Fibroblast of skin of back (primary cell): ENCODE measurements around the gene NOSTRIN.

ENCODE experiments used
- DNase-seq: peaks from one replicate; pipeline ENCODE4 v3.0.0-alpha.2; 2013

The NOSTRIN gene

GRCh38 chr2:168889635-168890005, 87.2 kb downstream of the NOSTRIN start:
- no peak for DNase-seq

DNA sequence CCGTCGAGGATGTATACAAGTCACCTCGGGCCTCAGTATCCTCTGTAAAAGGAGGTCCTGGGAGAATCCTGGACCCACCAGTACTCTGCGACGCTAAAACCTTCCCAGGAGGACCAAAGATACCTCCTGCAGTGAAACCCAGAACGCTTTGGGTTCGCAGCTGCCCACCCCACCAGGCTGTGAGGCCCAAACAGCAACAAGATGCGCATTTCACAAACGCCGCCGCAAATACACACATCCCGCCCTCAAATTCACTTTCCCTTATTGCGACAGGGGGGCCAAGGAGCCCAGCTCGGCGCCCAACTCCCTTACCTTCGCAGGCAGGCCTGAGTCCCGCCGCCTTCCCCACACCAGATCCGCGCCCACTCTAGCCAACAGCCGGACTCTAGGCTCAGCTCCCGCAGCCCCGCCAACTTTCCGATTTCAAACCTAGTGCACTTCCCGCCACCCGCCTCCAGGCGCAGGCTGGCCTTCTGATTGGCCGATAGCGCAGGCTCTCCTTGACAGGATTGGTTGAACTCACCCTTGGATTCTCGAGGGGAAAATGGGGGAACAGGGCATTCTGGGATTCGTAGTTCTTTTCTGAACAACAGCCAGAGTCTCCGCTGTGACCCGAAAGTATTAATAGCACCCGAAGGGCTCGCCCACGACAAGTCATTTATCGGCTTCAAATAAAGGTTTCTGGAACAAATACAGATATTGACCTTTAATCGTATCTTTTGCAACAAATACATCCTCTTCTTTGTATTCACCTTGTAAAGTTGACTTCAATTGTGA, 87.8 kb downstream of the NOSTRIN start, which contains the start of gene SPC25:
Gene SPC25, minus strand, starts transcription at position 425 of the 777 bp plus-strand sequence. CDS start 911 bp downstream, outside the sequence.
- peak; percentile 93 for DNase-seq

DNA sequence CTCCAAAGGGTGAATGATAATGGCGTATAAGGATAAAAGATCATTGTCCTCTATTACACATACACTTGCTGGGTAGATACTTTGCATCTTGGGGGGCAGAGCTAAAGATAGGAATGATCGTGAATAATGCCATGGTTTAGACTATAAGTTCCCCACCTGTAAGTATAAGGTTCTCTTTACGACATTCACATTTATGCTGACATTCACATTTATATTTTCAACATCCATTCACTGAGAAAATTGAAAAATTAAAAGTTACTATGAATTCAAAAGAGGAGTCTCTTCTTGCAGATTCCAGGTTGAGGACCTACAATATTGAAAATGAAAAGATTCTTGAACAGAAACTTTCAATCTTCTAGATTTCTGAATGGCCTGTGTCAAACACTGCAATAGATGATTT, 89.9 kb downstream of the NOSTRIN start:
- DNase-seq = no peak

DNA sequence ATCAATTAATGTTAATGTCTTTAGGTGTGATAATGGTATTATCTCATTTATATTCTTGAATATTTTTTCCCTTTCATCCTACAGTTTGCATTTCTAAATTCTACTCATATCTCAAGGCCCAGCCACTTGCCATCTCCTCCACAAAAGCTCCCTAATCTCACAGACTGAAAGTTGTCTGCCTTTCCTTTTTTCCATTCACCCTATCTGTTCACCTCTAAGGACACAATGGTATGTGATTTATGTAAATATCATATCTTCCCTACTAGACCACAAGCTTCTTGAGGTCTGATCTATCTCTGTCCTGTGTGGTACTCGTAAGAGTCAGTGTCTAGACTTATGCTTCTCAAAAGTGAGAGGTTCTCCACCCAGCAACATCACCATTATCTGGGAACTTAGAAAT, 91.7 kb downstream of the NOSTRIN start:
- DNase-seq = no peak

DNA sequence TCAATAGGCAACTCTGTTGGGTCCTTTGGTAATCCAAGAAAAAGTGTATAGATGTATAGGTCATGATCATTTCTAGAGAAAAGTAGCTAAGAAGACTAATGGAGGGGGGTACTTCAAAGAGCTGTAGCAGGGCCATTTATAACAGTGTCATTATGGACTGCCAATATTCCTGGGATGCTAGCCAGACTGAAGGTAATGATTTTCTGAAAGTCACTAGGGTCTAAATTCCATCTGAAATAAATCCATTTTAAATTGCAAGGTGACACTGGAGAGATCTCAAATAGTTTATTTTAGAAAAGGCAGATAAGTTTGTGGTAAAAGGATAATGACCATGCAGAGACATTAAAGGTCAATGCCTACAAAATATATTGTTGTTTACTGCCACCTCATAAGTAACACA, 92.3 kb downstream of the NOSTRIN start:
- no peak for DNase-seq

GRCh38 chr2:168895771-168896170, 93.3 kb downstream of the NOSTRIN start:
- DNase-seq = peak; percentile 14

DNA sequence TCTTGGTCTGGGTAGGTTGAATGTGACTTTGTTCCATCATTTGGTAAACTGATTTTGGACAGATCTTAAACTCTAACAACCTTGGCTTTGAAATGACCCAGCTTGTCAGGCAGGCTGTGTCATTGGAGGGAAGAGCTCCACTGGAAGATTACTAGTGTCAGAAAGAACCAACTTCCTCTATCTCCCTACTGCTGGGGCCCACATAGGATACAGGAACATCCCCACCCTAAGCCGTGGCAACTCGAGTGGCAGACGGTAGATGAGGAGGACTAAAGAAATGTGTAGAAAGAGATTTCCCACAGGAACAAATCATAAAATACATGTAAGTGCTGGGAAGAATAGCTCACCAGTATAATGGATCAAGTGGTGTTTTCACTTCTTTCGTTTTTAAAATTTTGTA, 94.3 kb downstream of the NOSTRIN start:
- DNase-seq = no peak

DNA sequence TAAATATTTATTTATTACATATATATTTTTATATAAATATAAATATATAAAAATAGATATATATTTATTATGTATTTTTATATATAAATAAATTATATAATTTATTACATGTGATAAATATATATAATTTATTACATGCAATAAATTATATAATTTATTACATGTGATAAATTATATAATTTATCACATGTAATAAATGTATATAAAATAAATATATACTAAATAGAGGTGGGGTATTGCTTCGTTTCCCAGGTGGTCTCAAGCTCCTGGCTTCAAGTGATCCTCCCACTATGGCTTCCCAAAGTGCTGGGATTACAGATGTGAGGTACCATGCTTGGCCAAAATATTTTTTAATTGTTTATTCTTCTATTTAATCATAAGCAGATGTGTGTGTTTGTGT, 95.0 kb downstream of the NOSTRIN start:
- no peak for DNase-seq

- no peak for DNase-seq
Measured at GRCh38 chr2:168901003-168901402, 98.6 kb downstream of the NOSTRIN start, which contains the start of gene G6PC2. TSS of gene G6PC2 (plus strand) at chr2:168901291. CDS start at chr2:168901332, 41 bp downstream.

GRCh38 chr2:168903888-168904287, 101.5 kb downstream of the NOSTRIN start:
- no peak for DNase-seq

DNA sequence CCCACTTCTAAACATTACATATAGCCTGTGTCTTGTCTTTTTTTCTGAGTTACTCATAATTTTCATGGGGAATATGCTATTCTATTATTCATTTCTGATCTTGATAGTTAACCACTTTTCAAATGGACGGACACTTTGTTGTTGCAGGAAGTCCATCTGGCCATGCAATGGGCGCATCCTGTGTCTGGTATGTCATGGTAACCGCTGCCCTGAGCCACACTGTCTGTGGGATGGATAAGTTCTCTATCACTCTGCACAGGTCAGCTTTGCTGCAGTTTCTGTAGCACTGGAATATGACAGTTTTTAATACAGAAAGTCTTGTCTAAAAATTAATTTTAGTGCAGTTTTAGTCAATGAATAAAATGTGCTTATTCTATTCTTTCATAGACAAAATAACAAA, 101.9 kb downstream of the NOSTRIN start:
- no peak for DNase-seq

- no peak for DNase-seq
Measured at GRCh38 chr2:168907940-168908662, 105.7 kb downstream of the NOSTRIN start.

GRCh38 chr2:168910330-168910729, 107.9 kb downstream of the NOSTRIN start:
- DNase-seq = no peak

- DNase-seq = no peak
Measured at GRCh38 chr2:168912466-168912865, 110.0 kb downstream of the NOSTRIN start.

DNA sequence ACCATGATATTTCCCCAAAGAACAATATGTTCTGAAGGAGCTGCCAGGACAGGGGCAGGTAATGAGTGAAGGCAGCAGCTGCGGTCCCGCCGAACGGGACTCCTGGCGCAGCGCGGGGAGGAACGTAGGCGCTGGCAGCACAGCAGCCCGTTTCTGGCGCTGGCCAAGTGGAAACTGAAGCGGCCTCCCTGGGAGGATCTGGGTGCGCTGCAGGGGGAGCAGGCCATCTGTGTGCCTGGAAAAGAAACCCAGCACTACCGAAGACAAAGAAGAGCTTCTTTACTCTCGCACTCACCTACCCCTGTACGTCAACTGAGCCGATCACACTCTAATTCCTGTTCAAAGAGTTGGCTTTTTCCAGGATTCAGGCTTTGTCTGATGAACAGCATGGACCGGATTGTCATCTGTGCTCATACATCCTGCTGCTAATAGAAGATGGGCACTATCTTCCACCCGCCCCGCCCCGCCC, 110.5 kb downstream of the NOSTRIN start:
- peak; percentile 8 for DNase-seq

DNA sequence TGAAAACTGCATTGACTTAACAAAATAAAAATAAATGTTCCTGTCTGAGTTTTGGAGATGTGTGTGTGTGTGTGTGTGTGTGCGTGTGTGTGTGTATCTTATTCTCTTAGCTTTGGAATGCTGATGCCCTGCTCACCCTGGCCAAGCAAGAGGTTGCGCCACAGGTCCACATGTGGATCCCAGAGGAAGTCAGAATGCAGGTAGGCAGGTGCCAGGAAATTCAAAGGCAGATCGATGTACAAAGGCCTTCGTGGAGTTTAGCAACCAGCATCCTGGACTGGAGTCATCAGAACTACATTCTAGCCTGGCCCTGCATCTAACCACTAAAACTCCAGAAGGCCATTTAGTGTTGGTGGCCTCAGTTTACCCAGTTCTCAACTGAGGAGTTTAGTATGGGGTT, 111.1 kb downstream of the NOSTRIN start:
- DNase-seq = no peak
